ENCODE results near the gene ZNG1C.
"Not testable (repeated sequence)": the region's sequence is repeated elsewhere in the genome, so short reads cannot be mapped to it uniquely, and the experiment has no call there.

ZNG1C gene

GRCh38 chr9:68241683-68242082, at the start of gene ZNG1C:
Gene ZNG1C, plus strand, starts transcription at chr9:68241983. Its CDS starts 49 bp downstream, at chr9:68242032.
- H3K4me3 ChIP-seq (replicated peaks; ENCODE audit: low read depth, low read length); DNase-seq (ENCODE audit: low read depth): not testable (repeated sequence)

- DNase-seq (ENCODE audit: low read depth); H3K4me3 ChIP-seq (replicated peaks; ENCODE audit: low read depth, low read length): not testable (repeated sequence)
These were observed 654 bp downstream of the ZNG1C start for GRCh38 chr9:68242437-68242836.

GRCh38 chr9:68281041-68281440, 39.3 kb downstream of the ZNG1C start:
- not testable (repeated sequence) for DNase-seq (ENCODE audit: low read depth); H3K4me3 ChIP-seq (replicated peaks; ENCODE audit: low read depth, low read length)

- not testable (repeated sequence) for DNase-seq (ENCODE audit: low read depth)
These were observed 60.8 kb downstream of the ZNG1C start, which contains the start of gene FOXD4L3 for GRCh38 chr9:68302567-68302966. Gene FOXD4L3, plus strand, starts transcription at chr9:68302867. Its CDS starts 85 bp downstream, at chr9:68302952.

GRCh38 chr9:68303771-68304170, 62.0 kb downstream of the ZNG1C start:
- not testable (repeated sequence) for H3K4me3 ChIP-seq (replicated peaks; ENCODE audit: low read depth, low read length); DNase-seq (ENCODE audit: low read depth)

More at GRCh38 chr9:68302567-68302966, 60.8 kb downstream of the ZNG1C start, which contains the start of gene FOXD4L3:
- H3K4me3 ChIP-seq (replicated peaks; ENCODE audit: low read depth, low read length): not testable (repeated sequence)

- not testable (repeated sequence) for H3K4me3 ChIP-seq (replicated peaks; ENCODE audit: low read depth, low read length); DNase-seq (ENCODE audit: low read depth)
These were observed 62.4 kb downstream of the ZNG1C start for GRCh38 chr9:68304212-68304611.

GRCh38 chr9:68304777-68305176, 63.0 kb downstream of the ZNG1C start:
- not testable (repeated sequence) for DNase-seq (ENCODE audit: low read depth); H3K4me3 ChIP-seq (replicated peaks; ENCODE audit: low read depth, low read length)

GRCh38 chr9:68305680-68306285, 64.0 kb downstream of the ZNG1C start:
- DNase-seq (ENCODE audit: low read depth); H3K4me3 ChIP-seq (replicated peaks; ENCODE audit: low read depth, low read length): not testable (repeated sequence)

- not testable (repeated sequence) for DNase-seq (ENCODE audit: low read depth)
These were observed 64.7 kb downstream of the ZNG1C start for GRCh38 chr9:68306391-68306964.

GRCh38 chr9:68307127-68307526, 65.3 kb downstream of the ZNG1C start:
- not testable (repeated sequence) for DNase-seq (ENCODE audit: low read depth); H3K4me3 ChIP-seq (replicated peaks; ENCODE audit: low read depth, low read length)

More at GRCh38 chr9:68306391-68306964, 64.7 kb downstream of the ZNG1C start:
- not testable (repeated sequence) for H3K4me3 ChIP-seq (replicated peaks; ENCODE audit: low read depth, low read length)

- DNase-seq (ENCODE audit: low read depth); H3K4me3 ChIP-seq (replicated peaks; ENCODE audit: low read depth, low read length): not testable (repeated sequence)
These were observed 65.9 kb downstream of the ZNG1C start for GRCh38 chr9:68307654-68308053.

GRCh38 chr9:68311208-68311607, 69.4 kb downstream of the ZNG1C start:
- not testable (repeated sequence) for DNase-seq (ENCODE audit: low read depth); H3K4me3 ChIP-seq (replicated peaks; ENCODE audit: low read depth, low read length)

GRCh38 chr9:68318209-68318608, 76.4 kb downstream of the ZNG1C start:
- not testable (repeated sequence) for H3K4me3 ChIP-seq (replicated peaks; ENCODE audit: low read depth, low read length); DNase-seq (ENCODE audit: low read depth)

- not testable (repeated sequence) for DNase-seq (ENCODE audit: low read depth); H3K4me3 ChIP-seq (replicated peaks; ENCODE audit: low read depth, low read length)
These were observed 82.0 kb downstream of the ZNG1C start for GRCh38 chr9:68323749-68324148.

- DNase-seq (ENCODE audit: low read depth); H3K4me3 ChIP-seq (replicated peaks; ENCODE audit: low read depth, low read length): not testable (repeated sequence)
These were observed 82.7 kb downstream of the ZNG1C start for GRCh38 chr9:68324518-68324917.

GRCh38 chr9:68329106-68329505, 87.3 kb downstream of the ZNG1C start:
- not testable (repeated sequence) for DNase-seq (ENCODE audit: low read depth); H3K4me3 ChIP-seq (replicated peaks; ENCODE audit: low read depth, low read length)

GRCh38 chr9:68330531-68331173, 88.9 kb downstream of the ZNG1C start:
- not testable (repeated sequence) for DNase-seq (ENCODE audit: low read depth); H3K4me3 ChIP-seq (replicated peaks; ENCODE audit: low read depth, low read length)

GRCh38 chr9:68332122-68332521, 90.3 kb downstream of the ZNG1C start:
- not testable (repeated sequence) for DNase-seq (ENCODE audit: low read depth); H3K4me3 ChIP-seq (replicated peaks; ENCODE audit: low read depth, low read length)

- not testable (repeated sequence) for H3K4me3 ChIP-seq (replicated peaks; ENCODE audit: low read depth, low read length); DNase-seq (ENCODE audit: low read depth)
These were observed 94.2 kb downstream of the ZNG1C start for GRCh38 chr9:68335935-68336334.

All from fibroblast of pulmonary artery (primary cell).